MM.1S (cell line): ENCODE data around the gene TMEM109.

ENCODE experiments used
- DNase-seq: peaks from one replicate; pipeline ENCODE4 v3.0.0-alpha.2; 2015
- H2AFZ ChIP-seq: fragments of 300-600 bp; sonication (generic); 2 replicates; pipeline ENCODE4 v1.6.0; 2016; ENCODE audit warnings: antibody characterized with exemption, low read length
- H3F3A ChIP-seq: fragments of 300-600 bp; sonication (generic); 2 replicates; pipeline ENCODE4 v1.6.1; 2016; ENCODE audit warnings: mild to moderate bottlenecking, antibody characterized with exemption, low read length, moderate library complexity, mixed read lengths; ENCODE audit not compliant: insufficient read depth
- H3K27ac ChIP-seq: fragments of 300-600 bp; sonication (generic); 2 replicates; pipeline ENCODE4 v1.5.1; 2016; ENCODE audit warnings: mild to moderate bottlenecking, low read length
- H3K27me3 ChIP-seq: fragments of 300-600 bp; sonication (generic); replicated peaks from 2 replicates; pipeline ENCODE4 v1.6.0; 2016; ENCODE audit warnings: low read length; ENCODE audit not compliant: insufficient read depth
- H3K36me3 ChIP-seq: fragments of 300-600 bp; sonication (generic); replicated peaks from 2 replicates; pipeline ENCODE4 v1.6.1; 2016; ENCODE audit warnings: mild to moderate bottlenecking, low read length, mixed read lengths; ENCODE audit not compliant: insufficient read depth
- H3K4me1 ChIP-seq: fragments of 300-600 bp; sonication (generic); 2 replicates; pipeline ENCODE4 v1.6.1; 2016; ENCODE audit warnings: low read length, mixed read lengths
- H3K4me2 ChIP-seq: fragments of 300-600 bp; sonication (generic); 2 replicates; pipeline ENCODE4 v1.6.0; 2016; ENCODE audit warnings: low read depth, low read length
- H3K4me3 ChIP-seq: fragments of 300-600 bp; sonication (generic); 2 replicates; pipeline ENCODE4 v1.5.1; 2016; ENCODE audit warnings: low read length, mixed read lengths
- H3K79me2 ChIP-seq: fragments of 300-600 bp; sonication (generic); 2 replicates; pipeline ENCODE4 v1.6.1; 2016; ENCODE audit warnings: mixed run types, low read length, mixed read lengths
- H3K9ac ChIP-seq: fragments of 300-600 bp; sonication (generic); 2 replicates; pipeline ENCODE4 v1.6.1; 2016; ENCODE audit warnings: low read length, mixed read lengths
- H3K9me2 ChIP-seq: fragments of 300-600 bp; sonication (generic); replicated peaks from 2 replicates; pipeline ENCODE4 v1.6.1; 2016; ENCODE audit warnings: mild to moderate bottlenecking, low read length, mixed read lengths; ENCODE audit not compliant: insufficient read depth
- H3K9me3 ChIP-seq: fragments of 300-600 bp; sonication (generic); replicated peaks from 2 replicates; pipeline ENCODE4 v1.6.1; 2016; ENCODE audit warnings: mild to moderate bottlenecking, low read length, mixed read lengths; ENCODE audit not compliant: insufficient read depth
- H4K20me1 ChIP-seq: fragments of 300-600 bp; sonication (generic); 2 replicates; pipeline ENCODE4 v1.6.1; 2016; ENCODE audit warnings: mild to moderate bottlenecking, low read length, moderate library complexity, mixed read lengths; ENCODE audit not compliant: insufficient read depth
- CTCF ChIP-seq: fragments of 300-600 bp; sonication (generic); IDR thresholded peaks from 2 replicates; pipeline ENCODE4 v1.5.1; 2016; ENCODE audit warnings: antibody characterized with exemption, low read length, mixed read lengths
- EZH2 ChIP-seq: fragments of 300-600 bp; sonication (generic); optimal IDR thresholded peaks from 2 replicates; pipeline ENCODE3; 2017; ENCODE audit warnings: low read depth, mild to moderate bottlenecking, antibody characterized with exemption, low read length, mixed read lengths
- EZH2phosphoT487 ChIP-seq: fragments of 300-600 bp; sonication (generic); IDR thresholded peaks from 2 replicates; pipeline ENCODE4 v1.6.1; 2018; ENCODE audit warnings: antibody characterized with exemption, low read length

Gene TMEM109

GRCh38 chr11:60895687-60896086 lies 18.3 kb upstream of the TMEM109 start:
- no peak for TF ChIP-seq CTCF
- TF ChIP-seq EZH2phosphoT487, result no peak
- no peak for TF ChIP-seq EZH2

DNA sequence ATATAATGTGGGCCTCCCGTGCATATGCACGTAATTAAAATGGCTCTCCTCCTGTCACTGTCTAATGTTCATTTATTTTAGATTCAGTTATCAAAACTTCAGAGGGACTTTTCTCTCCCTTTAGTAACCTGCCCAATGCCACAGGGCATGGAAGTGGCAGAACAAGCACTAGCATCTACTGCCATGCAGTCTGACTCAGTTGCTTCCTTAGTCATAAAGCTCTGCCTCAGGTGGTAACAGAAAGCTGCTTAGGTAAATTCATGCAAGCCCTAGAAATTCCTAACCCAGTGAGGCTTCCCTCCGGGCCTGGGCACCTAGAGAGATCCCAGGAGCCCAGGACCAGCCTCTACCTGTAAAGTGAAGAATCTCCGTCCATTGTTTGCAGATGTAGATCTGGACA lies 16.5 kb upstream of the TMEM109 start:
- H3K27ac ChIP-seq, result no peak overlapping the region
- no peak overlapping the region for H3K9ac ChIP-seq
- no peak overlapping the region for H2AFZ ChIP-seq
- H3K4me3 ChIP-seq, result no peak overlapping the region
- TF ChIP-seq CTCF (no peak), EZH2 (no peak), EZH2phosphoT487 (no peak)
- DNase-seq, result no peak
- no peaks in the 10 kb centered on the region for H4K20me1 ChIP-seq
- H3K4me2 ChIP-seq, result no peak overlapping the region
- no peaks in the 10 kb centered on the region for H3K9me3 ChIP-seq
- H3K4me1 ChIP-seq, result no peaks in the 10 kb centered on the region
- H3F3A ChIP-seq, result peaks cover 13% of the 10 kb centered on the region
- peaks cover 28% of the 10 kb centered on the region for H3K36me3 ChIP-seq
- H3K9me2 ChIP-seq, result no peaks in the 10 kb centered on the region
- H3K27me3 ChIP-seq, result no peaks in the 10 kb centered on the region
- H3K79me2 ChIP-seq, result peaks cover 40% of the 10 kb centered on the region

More at GRCh38 chr11:60895687-60896086, 18.3 kb upstream of the TMEM109 start:
- H3K9me3 ChIP-seq, result no peaks in the 10 kb centered on the region
- no peak overlapping the region for H2AFZ ChIP-seq
- no peak overlapping the region for H3K4me2 ChIP-seq
- H3K27me3 ChIP-seq, result no peaks in the 10 kb centered on the region
- H3K4me1 ChIP-seq, result no peaks in the 10 kb centered on the region
- peaks cover 24% of the 10 kb centered on the region for H3K36me3 ChIP-seq
- H4K20me1 ChIP-seq, result no peaks in the 10 kb centered on the region
- H3K9ac ChIP-seq, result no peak overlapping the region
- H3K4me3 ChIP-seq, result no peak overlapping the region
- no peaks in the 10 kb centered on the region for H3K9me2 ChIP-seq
- peaks cover 26% of the 10 kb centered on the region for H3K79me2 ChIP-seq
- DNase-seq, result no peak
- no peak overlapping the region for H3K27ac ChIP-seq
- peaks cover 7% of the 10 kb centered on the region for H3F3A ChIP-seq

- peaks cover 13% of the 10 kb centered on the region for H3F3A ChIP-seq
- H3K79me2 ChIP-seq, result peaks cover 53% of the 10 kb centered on the region
- no peaks in the 10 kb centered on the region for H3K9me3 ChIP-seq
- H3K27ac ChIP-seq, result no peak overlapping the region
- H3K4me2 ChIP-seq, result no peak overlapping the region
- peaks cover 1% of the 10 kb centered on the region; the same call in 1 of the 2 replicates for H3K4me1 ChIP-seq
- TF ChIP-seq EZH2 (no peak), CTCF (peak; percentile 95), EZH2phosphoT487 (no peak)
- H3K4me3 ChIP-seq, result no peak overlapping the region
- H4K20me1 ChIP-seq, result 0 out of 2 replicates have a peak, but pooled peaks cover 7% of the 10 kb centered on the region
- no peak overlapping the region for H2AFZ ChIP-seq
- peaks cover 33% of the 10 kb centered on the region for H3K36me3 ChIP-seq
- peak; percentile 35 for DNase-seq
- no peaks in the 10 kb centered on the region for H3K27me3 ChIP-seq
- H3K9ac ChIP-seq, result no peak overlapping the region
- no peaks in the 10 kb centered on the region for H3K9me2 ChIP-seq
Observed at GRCh38 chr11:60899046-60899936, 14.7 kb upstream of the TMEM109 start.
